Transverse colon (tissue), 4 donors: ENCODE measurements around the gene EP300.

Experiments used
- POLR2A ChIP-seq: fragments of 450-650 bp; IDR thresholded peaks from one replicate; pipeline ENCODE4 v1.6.1; 2016; ENCODE audit warnings: antibody characterized with exemption, mild to moderate bottlenecking, moderate library complexity
- POLR2AphosphoS5 ChIP-seq, 3 donors: sonication (generic); formaldehyde crosslinking; IDR thresholded peaks; one replicate each; pipeline ENCODE4 v1.6.1; 2016; ENCODE audit warnings: antibody characterized with exemption in 3 of 3
- TF ChIP-seq, protein P1 (sequence below), 5 experiments: fragments of 200-600 bp in 3 of 5; fragments of 450-650 bp in 2 of 5; sonication (generic) in 3 of 5; IDR thresholded peaks; 1 replicate in 2 of 5; 2 replicates in 3 of 5; pipeline ENCODE4 v1.5.1; 2016 to 2017; ENCODE audit warnings: antibody characterized with exemption in 5 of 5, inconsistent platforms in 3 of 5, mild to moderate bottlenecking in 2 of 5, moderate library complexity in 1 of 5

GRCh38 chr22:41177040-41177621 is 84.7 kb downstream of the EP300 start:
- no peak for TF ChIP-seq POLR2A
- TF ChIP-seq POLR2AphosphoS5 (IDR thresholded peaks at IDR 0.05) = no peak
- TF ChIP-seq, protein P1, sequence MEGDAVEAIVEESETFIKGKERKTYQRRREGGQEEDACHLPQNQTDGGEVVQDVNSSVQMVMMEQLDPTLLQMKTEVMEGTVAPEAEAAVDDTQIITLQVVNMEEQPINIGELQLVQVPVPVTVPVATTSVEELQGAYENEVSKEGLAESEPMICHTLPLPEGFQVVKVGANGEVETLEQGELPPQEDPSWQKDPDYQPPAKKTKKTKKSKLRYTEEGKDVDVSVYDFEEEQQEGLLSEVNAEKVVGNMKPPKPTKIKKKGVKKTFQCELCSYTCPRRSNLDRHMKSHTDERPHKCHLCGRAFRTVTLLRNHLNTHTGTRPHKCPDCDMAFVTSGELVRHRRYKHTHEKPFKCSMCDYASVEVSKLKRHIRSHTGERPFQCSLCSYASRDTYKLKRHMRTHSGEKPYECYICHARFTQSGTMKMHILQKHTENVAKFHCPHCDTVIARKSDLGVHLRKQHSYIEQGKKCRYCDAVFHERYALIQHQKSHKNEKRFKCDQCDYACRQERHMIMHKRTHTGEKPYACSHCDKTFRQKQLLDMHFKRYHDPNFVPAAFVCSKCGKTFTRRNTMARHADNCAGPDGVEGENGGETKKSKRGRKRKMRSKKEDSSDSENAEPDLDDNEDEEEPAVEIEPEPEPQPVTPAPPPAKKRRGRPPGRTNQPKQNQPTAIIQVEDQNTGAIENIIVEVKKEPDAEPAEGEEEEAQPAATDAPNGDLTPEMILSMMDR (IDR thresholded peaks at IDR 0.05) = no peak
